SK-N-SH treated with all-trans-retinoic acid at 6 μM for 48 hours (cell line): ENCODE results near the gene C6orf132.

ENCODE experiments used
- ATAC-seq: fragments of 200-7000 bp; cut with Tn5 transposase; 3 replicates; pipeline ENCODE4 v1.9.1; 2020; ENCODE audit warnings: mild to moderate bottlenecking, moderate library complexity
- BACH2 ChIP-seq: fragments of 250-450 bp; sonication (Bioruptor Pico); IDR thresholded peaks from 2 replicates; pipeline ENCODE4 v1.9.0; 2021; ENCODE audit warnings: mild to moderate bottlenecking, borderline replicate concordance
- CREB5 ChIP-seq: fragments of 250-450 bp; sonication (Bioruptor Pico); IDR thresholded peaks from 2 replicates; pipeline ENCODE4 v1.5.1; 2020; ENCODE audit warnings: low read depth, mild to moderate bottlenecking, moderate library complexity
- GLIS3 ChIP-seq: fragments of 250-450 bp; sonication (Bioruptor Pico); IDR thresholded peaks from 2 replicates; pipeline ENCODE4 v1.5.0; 2020; ENCODE audit warnings: mild to moderate bottlenecking, moderate library complexity
- ISL1 ChIP-seq: fragments of 250-450 bp; sonication (Bioruptor Pico); IDR thresholded peaks from 2 replicates; pipeline ENCODE4 v2.1.2; 2022; ENCODE audit warnings: mild to moderate bottlenecking, moderate library complexity
- OSR1 ChIP-seq: fragments of 250-450 bp; sonication (Bioruptor Pico); IDR thresholded peaks from 2 replicates; pipeline ENCODE4 v1.8.0; 2022; ENCODE audit warnings: moderate library complexity, mild to moderate bottlenecking, inconsistent platforms
- PPARA ChIP-seq: fragments of 250-450 bp; sonication (Bioruptor Pico); IDR thresholded peaks from 2 replicates; pipeline ENCODE4 v1.5.0; 2020; ENCODE audit warnings: mild to moderate bottlenecking, borderline replicate concordance
- RARB ChIP-seq: fragments of 250-450 bp; sonication (Bioruptor Pico); IDR thresholded peaks from 2 replicates; pipeline ENCODE4 v1.8.0; 2021; ENCODE audit warnings: mild to moderate bottlenecking, moderate library complexity
- SNAI2 ChIP-seq: fragments of 250-450 bp; sonication (Bioruptor Pico); IDR thresholded peaks from 2 replicates; pipeline ENCODE4 v1.5.0; 2020; ENCODE audit warnings: mild to moderate bottlenecking, moderate library complexity
- TCF4 ChIP-seq: fragments of 250-450 bp; sonication (Bioruptor Pico); IDR thresholded peaks from 2 replicates; pipeline ENCODE4 v1.8.0; 2021; ENCODE audit warnings: mild to moderate bottlenecking, moderate library complexity, borderline replicate concordance
- TOX ChIP-seq: fragments of 250-450 bp; sonication (Bioruptor Pico); IDR thresholded peaks from 2 replicates; pipeline ENCODE4 v1.8.0; 2021; ENCODE audit warnings: mild to moderate bottlenecking, moderate library complexity, borderline replicate concordance
- ZC3H10 ChIP-seq: fragments of 250-450 bp; sonication (Bioruptor Pico); IDR thresholded peaks from 2 replicates; pipeline ENCODE4 v1.5.1; 2021; ENCODE audit warnings: mild to moderate bottlenecking, moderate library complexity
- ZFP3 ChIP-seq: fragments of 250-450 bp; sonication (Bioruptor Pico); IDR thresholded peaks from 2 replicates; pipeline ENCODE4 v1.5.0; 2020; ENCODE audit warnings: mild to moderate bottlenecking, moderate library complexity
- ZNF565 ChIP-seq: fragments of 450-650 bp; formaldehyde crosslinking; conservative IDR thresholded peaks from 2 replicates; pipeline ENCODE4 v1.5.0; 2020; ENCODE audit warnings: low read depth, mild to moderate bottlenecking, moderate library complexity
- ZNF70 ChIP-seq: fragments of 450-650 bp; formaldehyde crosslinking; IDR thresholded peaks from 2 replicates; pipeline ENCODE4 v1.5.0; 2020; ENCODE audit warnings: mild to moderate bottlenecking, moderate library complexity
- ZNF8 ChIP-seq: fragments of 450-650 bp; formaldehyde crosslinking; IDR thresholded peaks from 2 replicates; pipeline ENCODE4 v1.5.0; 2020; ENCODE audit warnings: mild to moderate bottlenecking, moderate library complexity
- TF ChIP-seq, protein P1 (sequence below): fragments of 250-450 bp; sonication (Bioruptor Pico); IDR thresholded peaks from 2 replicates; pipeline ENCODE4 v1.8.0; 2020; ENCODE audit warnings: mild to moderate bottlenecking, moderate library complexity, borderline replicate concordance
- TF ChIP-seq, protein P2 (sequence below): fragments of 250-450 bp; sonication (Bioruptor Pico); IDR thresholded peaks from 2 replicates; pipeline ENCODE4 v1.5.0; 2020; ENCODE audit warnings: mild to moderate bottlenecking, moderate library complexity

Gene C6orf132

DNA sequence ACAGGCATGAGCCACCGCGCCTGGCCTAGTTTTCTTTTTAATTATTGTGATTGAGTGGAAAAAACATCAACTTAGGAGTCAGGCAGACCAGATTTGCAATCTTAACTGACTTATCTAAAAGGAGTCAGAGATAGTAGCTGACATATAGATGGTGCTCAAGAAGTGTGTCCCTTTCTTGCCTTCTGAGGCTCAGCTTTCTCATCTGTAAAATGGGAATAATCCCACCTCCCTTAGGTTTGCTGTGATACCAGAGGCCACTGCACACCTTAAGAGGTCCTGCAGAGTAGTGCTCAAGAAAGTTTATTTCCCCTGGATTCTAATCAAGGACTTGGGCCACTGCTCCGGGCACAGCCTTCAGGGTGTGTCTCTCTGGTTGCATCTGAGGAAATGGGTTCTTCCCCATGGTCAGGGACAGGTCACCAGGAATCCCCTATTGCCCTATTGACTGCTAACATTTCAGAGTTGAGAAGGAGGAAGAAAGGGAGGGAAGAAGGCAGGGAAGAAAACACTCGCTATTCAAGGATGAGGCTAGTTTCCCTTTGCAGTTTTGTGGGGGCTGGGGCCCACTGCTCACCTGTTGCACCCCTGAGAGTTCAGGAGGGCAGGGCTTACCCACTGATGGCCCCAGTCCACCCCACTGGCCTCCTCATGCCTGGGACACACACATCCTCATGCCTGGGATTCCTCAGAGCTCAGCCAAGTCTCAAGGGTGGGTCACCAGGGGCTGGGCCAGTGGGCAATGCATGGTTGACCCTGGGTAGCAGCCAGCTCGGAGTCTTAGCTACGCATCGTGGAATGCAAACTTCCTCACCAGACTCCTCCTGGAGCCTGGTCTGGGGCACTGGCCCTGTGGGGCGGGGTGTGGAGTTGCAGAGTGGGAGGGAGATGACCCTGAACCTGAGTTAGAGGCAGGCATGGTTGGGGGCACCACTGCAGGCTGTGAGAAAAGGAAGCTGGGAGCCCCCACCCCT, 21.2 kb downstream of the C6orf132 start:
- peak; percentile 15; the same call in 2 of the 3 replicates for ATAC-seq
- TF ChIP-seq SNAI2 (CRISPR knock-in tag) (no peak), TCF4 (CRISPR knock-in tag) (no peak), ZNF8 (CRISPR knock-in tag) (no peak), ISL1 (no peak), BACH2 (CRISPR knock-in tag) (no peak), ZC3H10 (CRISPR knock-in tag) (no peak), ZFP3 (CRISPR knock-in tag) (no peak), PPARA (CRISPR knock-in tag) (no peak)
- TF ChIP-seq, protein P1, sequence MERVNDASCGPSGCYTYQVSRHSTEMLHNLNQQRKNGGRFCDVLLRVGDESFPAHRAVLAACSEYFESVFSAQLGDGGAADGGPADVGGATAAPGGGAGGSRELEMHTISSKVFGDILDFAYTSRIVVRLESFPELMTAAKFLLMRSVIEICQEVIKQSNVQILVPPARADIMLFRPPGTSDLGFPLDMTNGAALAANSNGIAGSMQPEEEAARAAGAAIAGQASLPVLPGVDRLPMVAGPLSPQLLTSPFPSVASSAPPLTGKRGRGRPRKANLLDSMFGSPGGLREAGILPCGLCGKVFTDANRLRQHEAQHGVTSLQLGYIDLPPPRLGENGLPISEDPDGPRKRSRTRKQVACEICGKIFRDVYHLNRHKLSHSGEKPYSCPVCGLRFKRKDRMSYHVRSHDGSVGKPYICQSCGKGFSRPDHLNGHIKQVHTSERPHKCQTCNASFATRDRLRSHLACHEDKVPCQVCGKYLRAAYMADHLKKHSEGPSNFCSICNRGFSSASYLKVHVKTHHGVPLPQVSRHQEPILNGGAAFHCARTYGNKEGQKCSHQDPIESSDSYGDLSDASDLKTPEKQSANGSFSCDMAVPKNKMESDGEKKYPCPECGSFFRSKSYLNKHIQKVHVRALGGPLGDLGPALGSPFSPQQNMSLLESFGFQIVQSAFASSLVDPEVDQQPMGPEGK (CRISPR knock-in tag) = no peak

GRCh38 chr6:42118162-42119001, 24.0 kb downstream of the C6orf132 start:
- peak; percentile 92 for ATAC-seq
- TF ChIP-seq ZC3H10 (CRISPR knock-in tag) (no peak), ZNF70 (CRISPR knock-in tag) (no peak), CREB5 (no peak)

DNA sequence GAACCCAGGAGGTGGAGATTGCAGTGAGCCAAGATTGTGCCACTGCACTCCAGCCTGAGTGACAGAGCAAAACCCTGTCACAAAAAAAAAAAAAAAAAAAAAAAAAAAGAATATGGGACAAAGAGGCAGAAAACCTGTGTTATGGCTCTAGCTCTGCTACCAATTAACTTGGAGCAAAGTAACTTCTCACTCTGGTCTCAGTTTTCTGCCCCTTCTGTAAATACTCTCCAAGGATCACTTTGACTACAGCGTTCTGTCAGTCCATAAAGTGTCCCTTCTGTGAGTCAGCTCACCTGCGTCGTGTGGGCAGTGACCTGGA, 24.6 kb downstream of the C6orf132 start:
- no peak for ATAC-seq
- TF ChIP-seq ISL1 = no peak
- no peak for TF ChIP-seq BACH2 (CRISPR knock-in tag)
- no peak for TF ChIP-seq ZC3H10 (CRISPR knock-in tag)
- TF ChIP-seq ZNF70 (CRISPR knock-in tag) = no peak
- TF ChIP-seq, protein P2, sequence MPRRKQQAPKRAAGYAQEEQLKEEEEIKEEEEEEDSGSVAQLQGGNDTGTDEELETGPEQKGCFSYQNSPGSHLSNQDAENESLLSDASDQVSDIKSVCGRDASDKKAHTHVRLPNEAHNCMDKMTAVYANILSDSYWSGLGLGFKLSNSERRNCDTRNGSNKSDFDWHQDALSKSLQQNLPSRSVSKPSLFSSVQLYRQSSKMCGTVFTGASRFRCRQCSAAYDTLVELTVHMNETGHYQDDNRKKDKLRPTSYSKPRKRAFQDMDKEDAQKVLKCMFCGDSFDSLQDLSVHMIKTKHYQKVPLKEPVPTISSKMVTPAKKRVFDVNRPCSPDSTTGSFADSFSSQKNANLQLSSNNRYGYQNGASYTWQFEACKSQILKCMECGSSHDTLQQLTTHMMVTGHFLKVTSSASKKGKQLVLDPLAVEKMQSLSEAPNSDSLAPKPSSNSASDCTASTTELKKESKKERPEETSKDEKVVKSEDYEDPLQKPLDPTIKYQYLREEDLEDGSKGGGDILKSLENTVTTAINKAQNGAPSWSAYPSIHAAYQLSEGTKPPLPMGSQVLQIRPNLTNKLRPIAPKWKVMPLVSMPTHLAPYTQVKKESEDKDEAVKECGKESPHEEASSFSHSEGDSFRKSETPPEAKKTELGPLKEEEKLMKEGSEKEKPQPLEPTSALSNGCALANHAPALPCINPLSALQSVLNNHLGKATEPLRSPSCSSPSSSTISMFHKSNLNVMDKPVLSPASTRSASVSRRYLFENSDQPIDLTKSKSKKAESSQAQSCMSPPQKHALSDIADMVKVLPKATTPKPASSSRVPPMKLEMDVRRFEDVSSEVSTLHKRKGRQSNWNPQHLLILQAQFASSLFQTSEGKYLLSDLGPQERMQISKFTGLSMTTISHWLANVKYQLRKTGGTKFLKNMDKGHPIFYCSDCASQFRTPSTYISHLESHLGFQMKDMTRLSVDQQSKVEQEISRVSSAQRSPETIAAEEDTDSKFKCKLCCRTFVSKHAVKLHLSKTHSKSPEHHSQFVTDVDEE (CRISPR knock-in tag) = no peak

- TF ChIP-seq ZNF565 (CRISPR knock-in tag) = no peak
- TF ChIP-seq GLIS3 = no peak
- no peak for TF ChIP-seq TOX
- TF ChIP-seq TCF4 (CRISPR knock-in tag) = no peak
- TF ChIP-seq RARB = no peak
- TF ChIP-seq ZNF70 (CRISPR knock-in tag) = no peak
- TF ChIP-seq OSR1 (CRISPR knock-in tag) = no peak
- no peak for ATAC-seq
These were observed 28.3 kb downstream of the C6orf132 start for GRCh38 chr6:42113936-42114636.

GRCh38 chr6:42112351-42112750, 30.1 kb downstream of the C6orf132 start:
- ATAC-seq = no peak
- TF ChIP-seq ZNF8 (CRISPR knock-in tag) (no peak), ISL1 (no peak), ZC3H10 (CRISPR knock-in tag) (no peak), OSR1 (CRISPR knock-in tag) (no peak), PPARA (CRISPR knock-in tag) (no peak)
- TF ChIP-seq, all 23 proteins: peak for 0
